Body of pancreas (tissue), 4 donors: ENCODE results near the gene GRIK4. TPM values are rescaled to one million over a fixed set of nuclear protein-coding genes. Genes with fewer than 3 reads are reported as not detected.

Source experiments
- ATAC-seq: fragments of 150-250 bp; one replicate; pipeline ENCODE4 v1.9.1; 2016
- DNase-seq, 4 donors: peaks; one replicate each; pipeline ENCODE4 v3.0.0-alpha.2; 2019
- H3K27ac ChIP-seq, 4 donors: fragments of 200-600 bp; sonication (generic); 1 replicate in 3 of 4; 2 replicates in 1 of 4; pipeline versions ENCODE4 v1.5.1 to v1.6.1; 2016 to 2019; ENCODE audit warnings: mild to moderate bottlenecking in 1 of 4, mixed read lengths in 1 of 4, moderate library complexity in 1 of 4
- H3K27me3 ChIP-seq, 2 donors: fragments of 200-600 bp; sonication (generic); one replicate each; pipeline ENCODE4 v1.6.0; 2016; ENCODE audit warnings: mild to moderate bottlenecking in 1 of 2
- H3K36me3 ChIP-seq, 2 donors: fragments of 200-600 bp; sonication (generic); replicated peaks in 1 of 2; 2 replicates each; pipeline ENCODE4 v1.5.1; 2016; ENCODE audit warnings: low read depth in 2 of 2; ENCODE audit not compliant: insufficient read depth in 1 of 2
- H3K4me1 ChIP-seq: fragments of 200-600 bp; sonication (generic); one replicate; pipeline ENCODE4 v1.6.0; 2016
- H3K4me3 ChIP-seq, 2 donors: fragments of 200-600 bp; sonication (generic); 1 replicate in 1 of 2; 2 replicates in 1 of 2; pipeline ENCODE4 v1.5.1; 2016 to 2019
- H3K9me3 ChIP-seq, 3 donors: fragments of 200-600 bp; sonication (generic); 1 replicate in 2 of 3; 2 replicates in 1 of 3; pipeline ENCODE4 v1.5.1; 2016
- CTCF ChIP-seq, 7 experiments: fragments of 450-650 bp in 4 of 7; fragments of 200-600 bp in 3 of 7; sonication (generic) in 3 of 7; IDR thresholded peaks; one replicate each; pipeline ENCODE4 v1.5.1; 2016 to 2019; ENCODE audit warnings: antibody characterized with exemption in 7 of 7
- POLR2A ChIP-seq, 3 donors: fragments of 450-650 bp; IDR thresholded peaks; one replicate each; pipeline ENCODE4 v1.6.1; 2016; ENCODE audit warnings: antibody characterized with exemption in 3 of 3, mild to moderate bottlenecking in 2 of 3
- WGBS, 2 donors: methylation state at CpG; one replicate each; pipeline ENCODE4 v1.1.5; 2017; 5-methylcytosine and 5-hydroxymethylcytosine counted together
- intact Hi-C: fragments of 100-400 bp; cut with DNase I; formaldehyde crosslinking; loops from one replicate; pipeline ENCODE4 v1.15.1; 2023
- total RNA-seq, 2 donors: library from RNA; depleted of rRNA; stranded (reverse); fragments of >200 nt; gene quantifications; one replicate each; pipeline ENCODE4 v1.1.0, GENCODE V29; 2016

GRIK4 gene
- total RNA-seq, 2 donors from 2014 or later, result not detected

DNA sequence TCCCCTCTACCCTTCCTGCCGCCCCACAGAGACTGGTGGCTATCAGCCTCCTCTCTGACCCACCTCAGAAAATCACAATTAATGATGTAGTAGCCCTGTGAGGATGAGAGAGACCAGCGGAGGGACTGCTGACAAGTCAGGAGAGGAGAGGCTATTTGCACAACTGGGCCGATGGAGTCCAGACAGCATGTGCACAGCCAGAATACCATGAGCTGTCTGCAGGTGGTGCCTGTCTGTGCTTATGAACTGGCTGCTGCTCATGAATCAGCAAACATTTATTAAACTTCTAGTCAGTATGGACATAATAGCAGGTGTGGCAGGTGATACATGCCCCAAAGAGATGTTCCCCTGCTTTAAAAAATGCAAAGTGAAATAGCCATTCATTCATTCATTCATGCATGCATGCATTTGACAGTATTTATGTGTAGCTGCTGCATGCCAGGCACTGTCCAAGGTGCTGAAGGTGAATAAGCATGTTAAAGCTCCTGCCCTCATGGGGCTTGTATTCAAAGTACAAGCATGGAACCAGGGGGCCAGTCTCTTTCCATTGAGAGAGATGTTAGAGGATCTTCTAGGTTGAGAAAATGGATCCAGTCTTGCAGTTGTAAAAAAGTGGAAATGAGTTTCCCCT is 141.3 kb downstream of the GRIK4 start:
- H3K27ac ChIP-seq, result no peak overlapping the region
- DNase-seq (no peak), ATAC-seq (no peak)
- H3K9me3 ChIP-seq, result no peaks in the 10 kb centered on the region
- intact Hi-C loops, result no loop called here
- H3K27me3 ChIP-seq, result no peaks in the 10 kb centered on the region
- TF ChIP-seq CTCF (IDR thresholded peaks at IDR 0.05) (no peak), POLR2A (IDR thresholded peaks at IDR 0.05) (no peak)
- no peak overlapping the region for H3K4me3 ChIP-seq
- H3K4me1 ChIP-seq, result no peaks in the 10 kb centered on the region
- 69 to 70% methylated on average over 3 of the region's 3 CpGs for WGBS, 2 donors
- no peaks in the 10 kb centered on the region for H3K36me3 ChIP-seq

GRCh38 chr11:120655589-120655988 is 144.0 kb downstream of the GRIK4 start:
- ATAC-seq, result no peak

GRCh38 chr11:120657306-120658070 is 145.9 kb downstream of the GRIK4 start:
- ATAC-seq (no peak), DNase-seq (no peak)
- Histone ChIP-seq H3K4me1 (no peaks in the 10 kb centered on the region), H3K4me3 (no peak overlapping the region), H3K9me3 (no peaks in the 10 kb centered on the region), H3K27me3 (no peaks in the 10 kb centered on the region), H3K27ac (no peak overlapping the region), H3K36me3 (no peaks in the 10 kb centered on the region)
- intact Hi-C loops, result no loop called here
- WGBS, 2 donors, result 72 to 80% methylated on average over 6 of the region's 6 CpGs
- TF ChIP-seq POLR2A (IDR thresholded peaks at IDR 0.05) (no peak), CTCF (IDR thresholded peaks at IDR 0.05) (no peak)

More at GRCh38 chr11:120655589-120655988, 144.0 kb downstream of the GRIK4 start:
- DNase-seq, result no peak
- H3K4me3 ChIP-seq, result no peak overlapping the region
- H3K36me3 ChIP-seq, result no peaks in the 10 kb centered on the region
- 82 to 86% methylated on average over 5 of the region's 5 CpGs for WGBS, 2 donors
- intact Hi-C loops, result no loop called here
- TF ChIP-seq CTCF (IDR thresholded peaks at IDR 0.05), result no peak
- TF ChIP-seq POLR2A (IDR thresholded peaks at IDR 0.05), result no peak
- H3K9me3 ChIP-seq, result no peaks in the 10 kb centered on the region
- H3K27ac ChIP-seq, result no peak overlapping the region
- no peaks in the 10 kb centered on the region for H3K27me3 ChIP-seq
- no peaks in the 10 kb centered on the region for H3K4me1 ChIP-seq

GRCh38 chr11:120658071-120658423 is 146.5 kb downstream of the GRIK4 start:
- intact Hi-C loops, result no loop called here
- H3K4me1 ChIP-seq, result no peaks in the 10 kb centered on the region
- no peaks in the 10 kb centered on the region for H3K9me3 ChIP-seq
- DNase-seq, result no peak
- 63 to 70% methylated on average over 3 of the region's 3 CpGs for WGBS, 2 donors
- ATAC-seq, result no peak
- H3K36me3 ChIP-seq, result no peaks in the 10 kb centered on the region
- TF ChIP-seq CTCF (IDR thresholded peaks at IDR 0.05), result no peak
- no peak for TF ChIP-seq POLR2A (IDR thresholded peaks at IDR 0.05)
- H3K4me3 ChIP-seq, result no peak overlapping the region
- no peaks in the 10 kb centered on the region for H3K27me3 ChIP-seq
- no peak overlapping the region for H3K27ac ChIP-seq
